IgD-negative memory B cell (primary cell): Measurements from ENCODE around the gene HSD17B3. TPM values are rescaled to one million over a fixed set of nuclear protein-coding genes. Genes with fewer than 3 reads are reported as not detected.
"Not testable (repeated sequence)": the region's sequence is repeated elsewhere in the genome, so short reads cannot be mapped to it uniquely, and the experiment has no call there.

ENCODE experiments used
- H3K27ac Mint-ChIP-seq, 3 donors: one replicate each; pipeline ENCODE4 v1.8.0; 2020 to 2022; ENCODE audit warnings: mild to moderate bottlenecking in 3 of 3, mixed read lengths in 3 of 3, moderate library complexity in 1 of 3
- H3K27me3 Mint-ChIP-seq: one replicate; pipeline ENCODE4 v1.8.0; 2021; ENCODE audit warnings: mixed read lengths
- H3K36me3 Mint-ChIP-seq: one replicate; pipeline ENCODE4 v1.8.0; 2020; ENCODE audit warnings: mild to moderate bottlenecking, mixed read lengths
- H3K4me1 Mint-ChIP-seq, 3 donors: one replicate each; pipeline ENCODE4 v1.8.0; 2020 to 2022; ENCODE audit warnings: mixed read lengths in 3 of 3, mild to moderate bottlenecking in 1 of 3
- H3K4me3 Mint-ChIP-seq, 4 donors: one replicate each; pipeline ENCODE4 v1.8.0; 2020 to 2022; ENCODE audit warnings: mild to moderate bottlenecking in 4 of 4, mixed read lengths in 4 of 4, moderate library complexity in 3 of 4
- H3K9me3 Mint-ChIP-seq, 3 donors: one replicate each; pipeline ENCODE4 v1.8.0; 2020 to 2021; ENCODE audit warnings: mixed read lengths in 3 of 3, mild to moderate bottlenecking in 1 of 3
- polyA plus RNA-seq: library from polyadenylated mRNA; unstranded; fragments of 300-500 nt; fragmentation: Illumina TruSeq; gene quantifications from one replicate; pipeline ENCODE4 v1.2.3, GENCODE V29; 2021

Gene HSD17B3
- polyA plus RNA-seq, 1 donor from 2014 or later: not detected

DNA sequence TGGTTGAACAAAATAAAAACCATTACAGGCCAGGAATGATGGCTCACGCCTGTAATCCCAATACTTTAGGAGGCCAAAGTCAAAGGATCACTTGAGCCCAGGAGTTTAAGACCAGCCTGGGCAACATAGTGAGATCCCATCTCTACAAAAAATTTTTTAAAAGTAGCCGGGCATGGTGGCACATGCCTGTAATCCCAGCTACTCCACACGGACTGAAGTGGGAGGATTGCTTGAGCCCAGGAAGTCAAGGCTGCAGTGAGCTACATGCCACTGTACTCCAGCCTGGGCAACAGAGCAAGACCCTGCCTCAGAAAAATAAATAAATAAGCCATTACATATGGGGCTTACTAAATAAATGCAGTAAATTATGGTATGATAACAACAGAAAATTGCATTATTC is 20.2 kb upstream of the HSD17B3 start:
- H3K4me1 Mint-ChIP-seq, H3K9me3 Mint-ChIP-seq, H3K27me3 Mint-ChIP-seq, H3K36me3 Mint-ChIP-seq, H3K27ac Mint-ChIP-seq, H3K4me3 Mint-ChIP-seq: not testable (repeated sequence)

- Mint-ChIP-seq H3K9me3 (no peaks in the 10 kb centered on the region), H3K4me3 (no peak overlapping the region), H3K4me1 (peaks cover 0 to 2% (median 0%) of the 10 kb centered on the region in 3 donors), H3K36me3 (peaks cover 5% of the 10 kb centered on the region), H3K27ac (no peak overlapping the region), H3K27me3 (no peaks in the 10 kb centered on the region)
Observed at GRCh38 chr9:96321515-96321914, 19.5 kb upstream of the HSD17B3 start.

DNA sequence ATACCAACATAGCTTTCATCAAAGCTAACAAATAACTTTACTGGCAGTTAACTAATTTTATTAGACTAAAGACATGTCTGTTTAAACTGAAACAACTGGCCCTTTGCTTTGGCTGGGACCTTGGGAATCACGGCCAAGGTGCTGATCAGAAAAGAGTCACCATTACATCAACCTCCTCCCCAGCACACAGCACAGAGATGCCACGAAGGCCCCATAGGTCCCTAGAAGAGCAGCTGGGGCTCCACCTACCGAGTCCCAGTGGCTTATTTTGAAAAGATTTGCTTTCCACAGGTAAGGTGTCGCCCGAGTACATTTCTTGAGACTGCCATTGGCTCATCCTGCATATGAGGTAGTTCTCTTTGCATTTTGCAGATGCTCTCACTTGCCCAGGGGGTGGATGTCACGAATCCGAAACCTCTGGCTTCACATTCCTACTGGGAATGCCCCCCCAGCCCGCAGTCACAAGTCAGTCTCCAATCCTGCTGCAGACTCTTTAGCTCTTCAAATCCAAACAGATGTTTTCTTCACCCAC is 18.8 kb upstream of the HSD17B3 start:
- peaks cover 0 to 2% (median 0%) of the 10 kb centered on the region in 3 donors for H3K4me1 Mint-ChIP-seq

DNA sequence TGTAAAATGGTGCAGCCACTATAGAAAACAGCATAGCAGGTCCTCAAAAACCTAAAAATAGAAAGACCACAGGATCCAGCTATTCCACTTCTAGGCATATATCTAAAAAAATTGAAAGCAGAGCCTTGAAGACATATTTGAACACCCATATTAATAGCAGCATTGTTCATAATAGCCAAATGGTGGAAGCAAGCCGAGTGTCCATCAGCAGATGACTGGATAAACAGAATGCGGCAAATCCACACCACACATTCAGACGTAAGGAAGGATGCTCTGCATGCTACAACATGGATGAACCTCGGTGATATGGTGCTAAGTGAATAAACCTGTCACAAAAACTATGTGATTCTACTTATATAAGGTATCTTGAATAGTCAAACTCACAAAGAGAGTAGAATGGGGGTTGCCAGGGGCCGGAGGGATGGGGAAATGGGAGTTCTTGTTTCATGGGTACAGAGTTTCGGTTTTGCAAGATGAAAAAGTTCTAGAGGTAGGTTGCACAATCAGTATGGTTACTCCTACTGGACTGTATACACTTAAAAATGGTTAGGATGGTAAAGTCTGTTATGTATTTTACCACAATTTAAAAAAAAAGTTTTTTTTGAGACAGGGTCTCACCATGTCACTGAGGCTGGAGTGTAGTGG is 17.1 kb upstream of the HSD17B3 start:
- peaks cover 7% of the 10 kb centered on the region for H3K36me3 Mint-ChIP-seq
- no peak overlapping the region for H3K4me3 Mint-ChIP-seq
- no peaks in the 10 kb centered on the region for H3K27me3 Mint-ChIP-seq
- H3K9me3 Mint-ChIP-seq: no peaks in the 10 kb centered on the region
- H3K4me1 Mint-ChIP-seq: peaks cover 0 to 2% (median 0%) of the 10 kb centered on the region in 3 donors
- no peak overlapping the region for H3K27ac Mint-ChIP-seq

More for the DNA sequence above, 18.8 kb upstream of the HSD17B3 start:
- H3K4me3 Mint-ChIP-seq: no peak overlapping the region
- H3K27me3 Mint-ChIP-seq: no peaks in the 10 kb centered on the region
- no peaks in the 10 kb centered on the region for H3K9me3 Mint-ChIP-seq
- no peak overlapping the region for H3K27ac Mint-ChIP-seq
- H3K36me3 Mint-ChIP-seq: peaks cover 5% of the 10 kb centered on the region

- H3K4me1 Mint-ChIP-seq: peaks cover 0 to 2% (median 0%) of the 10 kb centered on the region in 3 donors
- H3K27ac Mint-ChIP-seq: no peak overlapping the region
- peaks cover 4% of the 10 kb centered on the region for H3K36me3 Mint-ChIP-seq
- no peaks in the 10 kb centered on the region for H3K27me3 Mint-ChIP-seq
- peaks cover 0 to 6% (median 4%) of the 10 kb centered on the region in 3 donors for H3K9me3 Mint-ChIP-seq
- no peak overlapping the region for H3K4me3 Mint-ChIP-seq
Observed at GRCh38 chr9:96317335-96317980, 15.5 kb upstream of the HSD17B3 start.

GRCh38 chr9:96309850-96310249 is 7.9 kb upstream of the HSD17B3 start:
- H3K9me3 Mint-ChIP-seq: peaks cover 12 to 15% (median 12%) of the 10 kb centered on the region in 3 donors
- no peaks in the 10 kb centered on the region for H3K4me1 Mint-ChIP-seq
- H3K27me3 Mint-ChIP-seq: peaks cover 3% of the 10 kb centered on the region
- H3K4me3 Mint-ChIP-seq: no peak overlapping the region
- no peak overlapping the region for H3K27ac Mint-ChIP-seq
- H3K36me3 Mint-ChIP-seq: peaks cover 2% of the 10 kb centered on the region

DNA sequence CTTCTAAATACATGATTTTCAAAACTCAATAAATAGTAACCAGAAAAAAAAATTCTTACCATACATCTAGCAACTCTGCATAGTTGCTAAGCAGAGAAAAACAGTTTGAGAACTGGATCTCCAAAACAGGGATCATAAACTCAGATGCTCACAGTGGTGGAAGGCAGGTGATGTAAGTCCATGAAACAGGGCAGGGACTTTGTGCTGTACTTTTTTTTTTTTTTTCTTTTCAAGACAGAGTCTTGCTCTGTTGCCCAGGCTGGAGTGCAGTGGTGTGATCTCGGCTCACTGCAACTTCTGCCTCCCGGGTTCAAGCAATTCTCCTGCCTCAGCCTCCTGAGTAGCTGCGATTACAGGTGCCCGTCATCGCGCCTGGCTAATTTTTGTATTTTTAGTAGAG is 5.0 kb upstream of the HSD17B3 start:
- not testable (repeated sequence) for H3K4me3 Mint-ChIP-seq, H3K27me3 Mint-ChIP-seq, H3K4me1 Mint-ChIP-seq, H3K27ac Mint-ChIP-seq, H3K36me3 Mint-ChIP-seq
- peaks cover 5 to 15% (median 14%) of the 10 kb centered on the region in 3 donors for H3K9me3 Mint-ChIP-seq

GRCh38 chr9:96305171-96305570 is 3.2 kb upstream of the HSD17B3 start:
- H3K4me1 Mint-ChIP-seq: no peaks in the 10 kb centered on the region
- H3K27me3 Mint-ChIP-seq: peaks cover 4% of the 10 kb centered on the region
- no peak overlapping the region for H3K4me3 Mint-ChIP-seq
- peaks cover 2 to 8% (median 5%) of the 10 kb centered on the region in 3 donors for H3K9me3 Mint-ChIP-seq
- H3K36me3 Mint-ChIP-seq: no peaks in the 10 kb centered on the region
- no peak overlapping the region for H3K27ac Mint-ChIP-seq

GRCh38 chr9:96304230-96304629 is 2.3 kb upstream of the HSD17B3 start:
- no peak overlapping the region for H3K4me3 Mint-ChIP-seq
- no peak overlapping the region for H3K27ac Mint-ChIP-seq
- H3K27me3 Mint-ChIP-seq: peaks cover 6% of the 10 kb centered on the region
- H3K4me1 Mint-ChIP-seq: no peaks in the 10 kb centered on the region
- H3K9me3 Mint-ChIP-seq: peaks cover 2 to 8% (median 3%) of the 10 kb centered on the region in 3 donors
- no peaks in the 10 kb centered on the region for H3K36me3 Mint-ChIP-seq

DNA sequence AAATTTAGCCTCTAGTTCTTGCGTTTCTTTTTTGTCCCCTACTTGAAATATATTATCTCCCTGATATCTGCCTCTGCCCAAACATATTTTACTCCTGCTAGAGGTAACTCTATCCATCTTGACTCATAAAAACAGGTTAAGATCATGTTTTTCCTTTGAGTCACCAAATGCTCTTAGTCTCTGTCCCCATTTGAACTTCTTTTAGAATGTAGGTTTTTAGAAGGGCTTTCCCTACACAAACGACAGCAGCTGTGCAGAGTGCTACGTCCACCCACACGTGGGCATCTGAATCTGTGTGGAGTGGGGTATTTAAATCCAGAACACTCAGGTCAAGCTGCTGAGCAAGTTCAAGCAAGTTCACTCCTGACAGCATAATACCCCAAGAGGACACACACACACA is 2.2 kb downstream of the HSD17B3 start:
- H3K27me3 Mint-ChIP-seq: peaks cover 3% of the 10 kb centered on the region
- H3K9me3 Mint-ChIP-seq: peaks cover 2 to 12% (median 3%) of the 10 kb centered on the region in 3 donors
- H3K27ac Mint-ChIP-seq: no peak overlapping the region
- no peaks in the 10 kb centered on the region for H3K4me1 Mint-ChIP-seq
- H3K36me3 Mint-ChIP-seq: no peaks in the 10 kb centered on the region
- H3K4me3 Mint-ChIP-seq: no peak overlapping the region

DNA sequence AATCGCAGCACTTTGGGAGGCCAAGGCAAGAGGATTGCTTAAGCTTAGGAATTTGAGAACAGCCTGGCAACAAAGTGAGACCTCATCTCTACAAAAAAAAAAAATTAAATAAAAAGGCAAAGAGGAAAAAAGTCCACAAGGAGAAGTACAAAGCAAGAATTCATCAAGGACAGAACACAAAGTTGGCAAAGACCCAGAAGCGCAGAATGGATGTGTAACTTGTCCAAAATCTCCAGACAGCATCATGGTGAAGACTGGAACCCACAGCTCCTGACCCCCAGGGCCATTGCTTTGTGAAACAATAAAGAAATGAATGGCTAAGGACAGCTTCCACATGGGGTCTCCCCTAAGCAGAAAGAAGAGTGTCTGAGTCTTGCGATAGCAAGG is 7.8 kb downstream of the HSD17B3 start:
- Mint-ChIP-seq H3K4me3 (no peak overlapping the region), H3K4me1 (no peaks in the 10 kb centered on the region), H3K27me3 (peaks cover 2% of the 10 kb centered on the region), H3K9me3 (peaks cover 0 to 4% (median 2%) of the 10 kb centered on the region in 3 donors), H3K27ac (no peak overlapping the region), H3K36me3 (peaks cover 1% of the 10 kb centered on the region)

- no peaks in the 10 kb centered on the region for H3K4me1 Mint-ChIP-seq
- no peak overlapping the region for H3K4me3 Mint-ChIP-seq
- H3K27ac Mint-ChIP-seq: no peak overlapping the region
- peaks cover 1% of the 10 kb centered on the region for H3K36me3 Mint-ChIP-seq
- H3K27me3 Mint-ChIP-seq: peaks cover 2% of the 10 kb centered on the region
- peaks cover 0 to 4% (median 2%) of the 10 kb centered on the region in 3 donors for H3K9me3 Mint-ChIP-seq
Observed at GRCh38 chr9:96293498-96294158, 8.3 kb downstream of the HSD17B3 start.

- Mint-ChIP-seq H3K4me1 (no peaks in the 10 kb centered on the region), H3K9me3 (peaks cover 0 to 2% (median 2%) of the 10 kb centered on the region in 3 donors), H3K4me3 (no peak overlapping the region), H3K36me3 (peaks cover 1% of the 10 kb centered on the region), H3K27ac (no peak overlapping the region), H3K27me3 (peaks cover 4% of the 10 kb centered on the region)
Observed at GRCh38 chr9:96289392-96289791, 12.6 kb downstream of the HSD17B3 start.

GRCh38 chr9:96281641-96282040 is 20.3 kb downstream of the HSD17B3 start:
- Mint-ChIP-seq H3K27me3 (no peaks in the 10 kb centered on the region), H3K36me3 (no peaks in the 10 kb centered on the region), H3K27ac (no peak overlapping the region), H3K4me3 (no peak overlapping the region), H3K9me3 (peaks cover 2 to 4% (median 4%) of the 10 kb centered on the region in 3 donors), H3K4me1 (no peaks in the 10 kb centered on the region)

- Mint-ChIP-seq H3K27ac (no peak overlapping the region), H3K4me1 (no peaks in the 10 kb centered on the region), H3K4me3 (no peak overlapping the region)
Observed at GRCh38 chr9:96279932-96280331, 22.0 kb downstream of the HSD17B3 start.

More at GRCh38 chr9:96279932-96280331, 22.0 kb downstream of the HSD17B3 start:
- Mint-ChIP-seq H3K27me3 (no peaks in the 10 kb centered on the region), H3K9me3 (peaks cover 3 to 6% (median 5%) of the 10 kb centered on the region in 3 donors), H3K36me3 (no peaks in the 10 kb centered on the region)
